HG02588 (cell line): ENCODE measurements around the gene SERPINB4.
A peak's percentile ranks its signal among the peaks of the same experiment; 100 is the strongest.

Experiments
- ATAC-seq: cut with Tn5 transposase; IDR thresholded peaks from one replicate; pipeline ENCODE4 v1.9.1; 2021; ENCODE audit warnings: mild to moderate bottlenecking, moderate library complexity; ENCODE audit not compliant: unreplicated experiment

SERPINB4 gene

GRCh38 chr18:63637703-63638102 is 6.4 kb downstream of the SERPINB4 start:
- no peak for ATAC-seq

DNA sequence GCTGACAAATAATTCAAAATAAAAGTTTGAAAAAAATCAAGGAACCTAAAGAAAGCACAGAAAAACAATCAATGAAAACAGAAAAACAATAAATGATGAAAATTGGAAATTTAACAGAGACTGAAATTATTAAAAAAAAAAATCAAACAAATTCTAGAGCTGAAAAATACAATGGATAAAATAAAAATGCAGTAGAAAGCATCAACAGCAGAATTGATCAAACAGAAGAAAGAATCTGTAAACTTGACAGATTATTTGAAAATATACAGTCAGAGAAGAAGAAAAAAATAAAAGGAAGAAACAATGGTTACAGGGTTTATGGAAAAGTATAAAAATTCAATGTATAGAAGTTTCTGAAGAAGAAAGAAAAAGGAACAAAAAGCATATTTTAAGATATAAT is 16.2 kb downstream of the SERPINB4 start:
- no peak for ATAC-seq

DNA sequence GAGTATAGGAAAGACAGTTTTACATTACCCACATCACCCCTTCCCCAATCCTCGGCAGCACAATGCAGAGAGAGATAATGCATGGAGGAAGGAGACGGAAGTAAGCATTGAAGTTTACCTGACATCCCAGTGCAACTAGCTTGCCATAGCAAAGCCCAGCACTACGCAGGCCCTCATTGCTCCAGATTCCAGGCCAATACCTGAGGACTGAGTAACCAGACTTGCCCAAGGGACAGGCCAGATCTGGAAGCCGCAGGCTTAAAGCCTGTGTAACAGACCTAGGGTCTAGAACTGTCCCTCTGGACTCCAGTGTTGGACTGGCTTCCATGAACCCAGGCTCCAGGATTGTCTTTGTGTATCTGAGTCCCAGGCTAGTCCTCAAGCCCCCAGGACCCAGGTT is 17.6 kb downstream of the SERPINB4 start:
- ATAC-seq = no peak

- ATAC-seq = no peak
Observed at GRCh38 chr18:63624863-63625262, 19.2 kb downstream of the SERPINB4 start.

DNA sequence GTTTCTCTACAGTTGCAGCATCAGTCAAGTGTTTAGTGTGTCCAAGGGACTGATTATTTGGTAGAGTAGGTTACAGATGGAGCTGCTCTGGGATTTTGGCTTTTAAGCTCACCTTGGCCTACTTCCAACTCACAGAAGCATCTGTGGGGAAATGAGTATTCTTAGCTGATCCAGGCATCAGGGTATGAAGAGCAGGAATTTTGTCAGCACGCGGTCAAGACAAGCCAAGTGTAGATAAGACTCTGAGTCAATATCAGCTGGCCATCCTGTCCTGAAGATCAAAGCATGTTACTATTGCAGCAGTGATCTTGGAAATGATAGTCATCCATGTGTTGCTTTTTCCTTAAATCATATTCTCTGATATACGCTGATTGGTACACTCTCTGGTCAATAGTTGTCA is 24.4 kb downstream of the SERPINB4 start:
- no peak for ATAC-seq

DNA sequence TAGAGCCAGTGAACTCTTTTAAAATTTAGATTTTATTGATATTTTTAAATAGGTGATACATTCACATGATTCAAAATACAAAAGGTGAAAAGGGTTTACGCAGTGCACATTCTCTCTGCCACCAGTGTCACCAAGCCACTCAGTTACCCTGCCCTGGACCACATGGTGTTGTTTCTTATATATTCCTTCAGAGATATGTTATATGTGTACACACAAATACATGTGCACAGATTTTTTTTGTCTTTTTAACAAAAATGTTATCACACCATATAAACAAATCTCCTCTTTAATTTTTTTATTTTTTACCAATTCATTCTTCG is 26.2 kb downstream of the SERPINB4 start:
- ATAC-seq = no peak

GRCh38 chr18:63617049-63617914 is 26.8 kb downstream of the SERPINB4 start:
- peak; percentile 85 for ATAC-seq

DNA sequence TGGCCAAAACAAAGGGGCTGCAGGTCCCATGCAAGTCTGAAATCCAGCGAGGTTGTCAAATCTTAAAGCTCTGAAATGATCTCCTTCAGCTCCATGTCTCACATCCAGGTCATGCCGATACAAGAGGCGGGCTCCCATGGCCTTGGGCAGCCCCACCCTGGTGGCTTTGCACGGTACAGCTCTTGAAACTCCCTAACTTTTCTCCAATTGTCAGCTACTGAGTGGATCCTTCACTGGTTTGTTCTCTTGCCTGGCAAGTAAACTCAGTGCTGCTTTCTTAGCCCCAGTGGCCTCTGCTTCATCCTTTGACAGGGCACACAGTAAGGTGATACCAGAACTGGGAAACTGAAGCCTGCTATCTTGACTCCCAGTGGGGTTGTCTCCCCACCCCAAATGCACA is 30.6 kb downstream of the SERPINB4 start:
- no peak for ATAC-seq

- no peak for ATAC-seq
Observed at GRCh38 chr18:63606526-63606925, 37.5 kb downstream of the SERPINB4 start.

DNA sequence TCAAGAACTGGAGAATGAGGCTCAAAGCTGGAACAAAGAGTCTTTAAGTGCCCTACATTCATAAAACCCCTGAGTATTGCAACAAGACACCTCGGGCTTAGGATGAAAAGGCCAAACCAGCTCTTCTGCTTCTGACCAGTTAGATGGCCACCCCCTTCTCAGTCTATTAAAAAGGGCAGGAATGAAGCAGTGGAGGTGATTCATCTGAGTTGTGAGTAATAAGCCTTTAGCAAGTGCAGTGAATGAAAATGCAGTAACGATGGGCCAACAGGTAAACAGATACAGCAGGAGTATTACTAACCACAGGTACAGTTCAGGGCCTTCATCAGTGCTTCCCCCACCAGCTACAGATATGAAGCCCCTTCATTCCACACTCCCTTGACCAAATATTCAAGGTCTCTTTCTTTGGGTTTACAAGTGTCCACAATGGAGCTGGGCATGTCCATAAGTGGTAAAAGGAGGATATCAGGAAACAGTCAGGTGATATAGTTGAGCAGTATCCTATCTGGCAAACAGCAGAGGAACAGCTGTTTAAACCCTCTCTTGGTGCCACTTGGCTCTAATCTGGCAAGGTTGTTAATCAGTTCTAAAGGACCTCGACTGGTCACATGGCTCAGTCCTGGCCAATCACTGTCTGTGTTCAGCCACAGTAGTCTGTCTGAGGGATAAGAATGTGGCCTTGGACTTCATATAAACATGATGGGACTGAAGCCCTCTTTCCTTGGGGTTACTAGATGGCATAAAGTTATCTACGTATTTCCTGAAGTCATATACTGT is 39.1 kb downstream of the SERPINB4 start:
- ATAC-seq = no peak

- ATAC-seq = peak; percentile 94
Observed at GRCh38 chr18:63603772-63604171, 40.3 kb downstream of the SERPINB4 start.

DNA sequence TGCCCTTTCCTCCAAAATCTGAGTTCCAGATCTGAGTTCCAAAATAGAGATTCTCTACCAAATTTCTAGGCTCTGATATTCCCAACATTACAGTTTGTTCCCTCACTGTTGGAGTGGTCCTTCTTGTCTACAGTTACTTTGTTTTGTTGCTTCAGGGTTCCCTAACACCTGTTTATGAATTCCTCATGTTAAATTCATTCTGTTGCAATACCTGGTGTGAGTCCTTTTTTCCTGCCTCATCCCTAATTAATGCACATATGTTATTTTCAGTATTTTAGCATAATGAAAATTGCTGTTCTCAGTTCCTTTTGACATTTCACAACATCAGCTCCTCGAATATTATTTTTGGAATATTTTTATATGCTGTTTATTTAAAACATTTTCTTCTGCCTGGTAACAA is 40.7 kb downstream of the SERPINB4 start:
- no peak for ATAC-seq

GRCh38 chr18:63596964-63597363 is 47.1 kb downstream of the SERPINB4 start:
- no peak for ATAC-seq

GRCh38 chr18:63592471-63592870 is 51.6 kb downstream of the SERPINB4 start:
- ATAC-seq = no peak

DNA sequence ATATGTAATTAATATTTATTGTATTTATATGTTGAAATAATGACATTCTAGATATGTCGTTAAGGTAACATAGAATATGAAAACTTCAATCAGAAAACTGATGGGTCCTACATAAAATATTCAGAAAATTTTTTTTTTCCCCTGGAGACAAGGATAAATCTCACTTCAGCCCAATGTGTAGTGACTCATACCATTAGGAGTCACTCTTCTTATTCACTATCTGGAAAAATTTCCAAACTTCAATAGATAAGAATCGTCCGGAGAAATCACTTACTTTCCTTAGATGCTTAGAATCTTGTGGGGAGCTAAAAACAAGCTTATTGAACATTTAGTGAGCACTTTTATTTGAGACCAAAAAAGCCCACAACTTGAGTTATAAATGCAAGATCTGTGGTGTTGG is 52.3 kb downstream of the SERPINB4 start:
- no peak for ATAC-seq

GRCh38 chr18:63590966-63591695 is 52.9 kb downstream of the SERPINB4 start:
- ATAC-seq = no peak

GRCh38 chr18:63590373-63590772 is 53.7 kb downstream of the SERPINB4 start:
- ATAC-seq = no peak

DNA sequence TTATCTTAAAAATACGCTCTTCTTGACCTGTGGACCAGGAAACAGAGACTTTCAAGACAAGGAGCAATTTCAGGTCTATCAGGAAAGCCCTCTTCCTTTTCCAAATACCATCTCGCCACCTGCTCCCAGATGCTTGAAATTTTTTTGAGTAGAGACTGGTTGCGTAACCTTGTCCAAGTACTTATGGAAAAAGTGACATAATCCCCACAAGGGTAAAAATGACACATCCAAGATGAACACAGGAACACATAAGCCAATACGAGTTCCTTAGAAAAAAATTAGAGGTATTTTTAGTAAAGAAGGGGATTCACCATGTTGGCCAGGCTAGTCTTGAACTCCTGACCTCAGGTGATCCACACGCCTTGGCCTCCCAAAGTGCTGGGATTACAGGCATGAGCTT is 55.1 kb downstream of the SERPINB4 start:
- no peak for ATAC-seq
